Measurements from ENCODE around the gene CEPT1. TPM values are rescaled to one million over a fixed set of nuclear protein-coding genes. Genes with fewer than 3 reads are reported as not detected.
A peak's percentile ranks its signal among the peaks of the same experiment; 100 is the strongest.

Gene CEPT1
- total RNA-seq, 1 donor from 2014 or later = 37.8 TPM

- no peaks in the 10 kb centered on the region for H3K36me3 ChIP-seq
- peak overlapping the region; percentile 78 for H3K27ac ChIP-seq
- intact Hi-C loops (cut with DNase I) = no loop called here
- TF ChIP-seq POLR2A (IDR thresholded peaks at IDR 0.05) (no peak), POLR2AphosphoS5 (IDR thresholded peaks at IDR 0.05; ENCODE audit: insufficient read depth in 1 of 2, low read depth in 1 of 2) (no peak), CTCF (IDR thresholded peaks at IDR 0.05) (no peak)
- H3K27me3 ChIP-seq = no peaks in the 10 kb centered on the region
- peaks cover 37% of the 10 kb centered on the region for H3K4me1 ChIP-seq
- no peak for DNase-seq (ENCODE audit: extremely low spot score in 2 of 2)
- H3K9me3 ChIP-seq = no peaks in the 10 kb centered on the region
- H3K4me3 ChIP-seq = no peak overlapping the region
Measured at GRCh38 chr1:111201275-111202090, 61.5 kb downstream of the CEPT1 start.

- no peak overlapping the region for H3K4me3 ChIP-seq
- H3K36me3 ChIP-seq = no peaks in the 10 kb centered on the region
- peaks cover 37% of the 10 kb centered on the region for H3K4me1 ChIP-seq
- TF ChIP-seq POLR2AphosphoS5 (IDR thresholded peaks at IDR 0.05; ENCODE audit: insufficient read depth in 1 of 2, low read depth in 1 of 2) (peak in 1 of 2 donors; percentile 60), POLR2A (IDR thresholded peaks at IDR 0.05) (no peak), CTCF (IDR thresholded peaks at IDR 0.05) (no peak)
- H3K27ac ChIP-seq = peak overlapping the region; percentile 78
- DNase-seq (ENCODE audit: extremely low spot score in 2 of 2) = no peak
- intact Hi-C loops (cut with DNase I) = no loop called here
- no peaks in the 10 kb centered on the region for H3K27me3 ChIP-seq
- H3K9me3 ChIP-seq = no peaks in the 10 kb centered on the region
Measured at GRCh38 chr1:111202366-111202706, 62.3 kb downstream of the CEPT1 start.

GRCh38 chr1:111202707-111203623 is 62.9 kb downstream of the CEPT1 start:
- no peak for DNase-seq (ENCODE audit: extremely low spot score in 2 of 2)
- peak overlapping the region; percentile 78 for H3K27ac ChIP-seq
- H3K4me3 ChIP-seq = peak overlapping the region; percentile 70 to 77
- TF ChIP-seq POLR2AphosphoS5 (IDR thresholded peaks at IDR 0.05; ENCODE audit: insufficient read depth in 1 of 2, low read depth in 1 of 2) (no peak), POLR2A (IDR thresholded peaks at IDR 0.05) (no peak), CTCF (IDR thresholded peaks at IDR 0.05) (no peak)
- intact Hi-C loops (cut with DNase I) = no loop called here
- no peaks in the 10 kb centered on the region for H3K27me3 ChIP-seq
- peaks cover 37% of the 10 kb centered on the region for H3K4me1 ChIP-seq
- no peaks in the 10 kb centered on the region for H3K9me3 ChIP-seq
- H3K36me3 ChIP-seq = no peaks in the 10 kb centered on the region

GRCh38 chr1:111203681-111204200 is 63.7 kb downstream of the CEPT1 start:
- Histone ChIP-seq H3K27ac (peak overlapping the region; percentile 78), H3K36me3 (no peaks in the 10 kb centered on the region), H3K9me3 (no peaks in the 10 kb centered on the region), H3K27me3 (no peaks in the 10 kb centered on the region), H3K4me1 (peaks cover 37% of the 10 kb centered on the region), H3K4me3 (peak overlapping the region; percentile 70 to 77)
- TF ChIP-seq CTCF (IDR thresholded peaks at IDR 0.05) (no peak), POLR2A (IDR thresholded peaks at IDR 0.05) (no peak), POLR2AphosphoS5 (IDR thresholded peaks at IDR 0.05; ENCODE audit: insufficient read depth in 1 of 2, low read depth in 1 of 2) (no peak)
- DNase-seq (ENCODE audit: extremely low spot score in 2 of 2) = no peak
- intact Hi-C loops (cut with DNase I) = no loop called here
